Common myeloid progenitor, CD34-positive (primary cell): Measurements from ENCODE around the gene TPK1.

ENCODE experiments used
- CTCF ChIA-PET: fragments of 350-600 bp; sonication (Branson Sonifier 250); formaldehyde crosslinking; loops from one replicate; lab custom pipeline; 2021; ENCODE audit warnings: antibody characterized with exemption; lab: Charles Lee
- POLR2A ChIA-PET: fragments of 350-600 bp; sonication (Branson Sonifier 250); formaldehyde crosslinking; loops from one replicate; lab custom pipeline; 2021; ENCODE audit warnings: antibody characterized with exemption; lab: Charles Lee
- DNase-seq, 3 donors: peaks; one replicate each; pipeline versions ENCODE4 v3.0.0 to v3.0.0-alpha.2; 2013
- H3K27ac ChIP-seq, 2 experiments: 1 replicate in 1 of 2; 2 replicates in 1 of 2; pipeline ENCODE4 v1.7.0; 2013; ENCODE audit warnings: inconsistent platforms in 2 of 2, low read length in 2 of 2, mild to moderate bottlenecking in 2 of 2, low read depth in 1 of 2, moderate library complexity in 1 of 2; ENCODE audit not compliant: severe bottlenecking in 2 of 2, insufficient read depth in 1 of 2, poor library complexity in 1 of 2
- H3K27me3 ChIP-seq, 5 experiments: replicated peaks in 2 of 5; 1 replicate in 3 of 5; 2 replicates in 2 of 5; pipeline versions ENCODE4 v1.6.1 to v1.7.0; 2013; ENCODE audit warnings: low read length in 4 of 5, mild to moderate bottlenecking in 2 of 5, moderate library complexity in 2 of 5, inconsistent platforms in 1 of 5; ENCODE audit not compliant: insufficient read depth in 5 of 5, control insufficient read depth in 4 of 5
- H3K36me3 ChIP-seq, 4 experiments: 1 replicate in 2 of 4; 2 replicates in 2 of 4; pipeline versions ENCODE4 v1.6.1 to v1.7.0; 2013; ENCODE audit warnings: low read length in 3 of 4, control low read depth in 1 of 4, mild to moderate bottlenecking in 1 of 4; ENCODE audit not compliant: control insufficient read depth in 4 of 4, insufficient read depth in 4 of 4
- H3K4me1 ChIP-seq, 4 experiments: 1 replicate in 3 of 4; 2 replicates in 1 of 4; pipeline versions ENCODE4 v1.6.1 to v1.7.1; 2013; ENCODE audit warnings: low read length in 3 of 4, mild to moderate bottlenecking in 3 of 4, control low read depth in 1 of 4, inconsistent platforms in 1 of 4, moderate library complexity in 1 of 4; ENCODE audit not compliant: control insufficient read depth in 4 of 4, insufficient read depth in 4 of 4; ENCODE audit errors: control extremely low read depth in 1 of 4
- H3K4me3 ChIP-seq, 7 experiments: 1 replicate in 4 of 7; 2 replicates in 3 of 7; pipeline versions ENCODE4 v1.5.1 to v1.7.0; 2013; ENCODE audit warnings: mild to moderate bottlenecking in 7 of 7, low read length in 6 of 7, moderate library complexity in 6 of 7, inconsistent platforms in 2 of 7, low read depth in 2 of 7, control low read depth in 1 of 7; ENCODE audit not compliant: insufficient read depth in 4 of 7, control insufficient read depth in 1 of 7; ENCODE audit errors: extremely low read depth in 1 of 7
- H3K9me3 ChIP-seq, 5 experiments: 1 replicate in 4 of 5; 2 replicates in 1 of 5; pipeline versions ENCODE4 v1.6.1 to v1.7.1; 2013; ENCODE audit warnings: low read length in 4 of 5, mild to moderate bottlenecking in 2 of 5, inconsistent platforms in 1 of 5, low read depth in 1 of 5, moderate library complexity in 1 of 5; ENCODE audit not compliant: control insufficient read depth in 4 of 5, insufficient read depth in 2 of 5; ENCODE audit errors: control extremely low read depth in 1 of 5
- WGBS: methylation state at CpG from one replicate; pipeline ENCODE4 v1.1.5; 2013; ENCODE audit not compliant: insufficient coverage; 5-methylcytosine and 5-hydroxymethylcytosine counted together

TPK1 gene

GRCh38 chr7:144665689-144666381, 170.0 kb downstream of the TPK1 start:
- no peaks in the 10 kb centered on the region for H3K36me3 ChIP-seq
- WGBS: 100% methylated on average over 1 of the region's 2 CpGs
- no peaks in the 10 kb centered on the region for H3K9me3 ChIP-seq
- CTCF ChIA-PET: no interaction called here
- no peak for DNase-seq
- no peak overlapping the region for H3K4me3 ChIP-seq
- no peak overlapping the region for H3K27ac ChIP-seq
- H3K27me3 ChIP-seq: no peaks in the 10 kb centered on the region
- POLR2A ChIA-PET: no interaction called here
- no peaks in the 10 kb centered on the region for H3K4me1 ChIP-seq

- no peaks in the 10 kb centered on the region for H3K36me3 ChIP-seq
- no peaks in the 10 kb centered on the region for H3K27me3 ChIP-seq
- H3K9me3 ChIP-seq: no peaks in the 10 kb centered on the region
- ChIA-PET POLR2A (no interaction called here), CTCF (no interaction called here)
- WGBS: 97% methylated on average over 8 of the region's 9 CpGs
- no peak overlapping the region for H3K4me3 ChIP-seq
- no peak for DNase-seq
- no peak overlapping the region for H3K27ac ChIP-seq
- H3K4me1 ChIP-seq: no peaks in the 10 kb centered on the region
Observed at GRCh38 chr7:144659211-144659610, 176.6 kb downstream of the TPK1 start.

GRCh38 chr7:144656965-144657517, 178.8 kb downstream of the TPK1 start:
- CTCF ChIA-PET: no interaction called here
- no peak overlapping the region for H3K27ac ChIP-seq
- 0% methylated on average over 1 of the region's 6 CpGs for WGBS
- peak; percentile 40 to 82 (median 75) for DNase-seq
- no peaks in the 10 kb centered on the region for H3K36me3 ChIP-seq
- POLR2A ChIA-PET: no interaction called here
- H3K4me1 ChIP-seq: no peaks in the 10 kb centered on the region
- H3K4me3 ChIP-seq: no peak overlapping the region
- H3K27me3 ChIP-seq: no peaks in the 10 kb centered on the region
- no peaks in the 10 kb centered on the region for H3K9me3 ChIP-seq

GRCh38 chr7:144653449-144653848, 182.4 kb downstream of the TPK1 start:
- Histone ChIP-seq H3K36me3 (no peaks in the 10 kb centered on the region), H3K27ac (no peak overlapping the region), H3K9me3 (no peaks in the 10 kb centered on the region), H3K27me3 (no peaks in the 10 kb centered on the region), H3K4me1 (no peaks in the 10 kb centered on the region), H3K4me3 (no peak overlapping the region)
- WGBS: 72% methylated on average over 2 of the region's 5 CpGs
- peak in 2 of 3 donors; percentile 28 to 49 for DNase-seq
- CTCF ChIA-PET: no interaction called here
- POLR2A ChIA-PET: no interaction called here

GRCh38 chr7:144650439-144650838, 185.4 kb downstream of the TPK1 start:
- Histone ChIP-seq H3K36me3 (no peaks in the 10 kb centered on the region), H3K9me3 (no peaks in the 10 kb centered on the region), H3K4me1 (no peaks in the 10 kb centered on the region), H3K4me3 (no peak overlapping the region), H3K27ac (no peak overlapping the region), H3K27me3 (no peaks in the 10 kb centered on the region)
- POLR2A ChIA-PET: no interaction called here
- WGBS: 96% methylated on average over 22 of the region's 24 CpGs
- CTCF ChIA-PET: no interaction called here
- no peak for DNase-seq

GRCh38 chr7:144649120-144649519, 186.7 kb downstream of the TPK1 start:
- Histone ChIP-seq H3K4me1 (no peaks in the 10 kb centered on the region), H3K9me3 (no peaks in the 10 kb centered on the region), H3K27ac (no peak overlapping the region), H3K36me3 (no peaks in the 10 kb centered on the region), H3K4me3 (no peak overlapping the region), H3K27me3 (no peaks in the 10 kb centered on the region)
- DNase-seq: no peak
- ChIA-PET POLR2A (no interaction called here), CTCF (no interaction called here)
- no CpG with 5 or more reads among the region's 2 CpGs for WGBS

GRCh38 chr7:144641389-144642044, 194.3 kb downstream of the TPK1 start:
- H3K4me1 ChIP-seq: no peaks in the 10 kb centered on the region
- ChIA-PET POLR2A (no interaction called here), CTCF (no interaction called here)
- H3K9me3 ChIP-seq: no peaks in the 10 kb centered on the region
- H3K27ac ChIP-seq: no peak overlapping the region
- H3K4me3 ChIP-seq: no peak overlapping the region
- H3K36me3 ChIP-seq: no peaks in the 10 kb centered on the region
- 96% methylated on average over 2 of the region's 4 CpGs for WGBS
- DNase-seq: no peak
- H3K27me3 ChIP-seq: no peaks in the 10 kb centered on the region
